GM11168 (cell line): ENCODE data around the gene ART4.

Source experiments
- in situ Hi-C: fragments of 300-500 bp; cut with MboI; formaldehyde crosslinking; loops from one replicate; pipeline ENCODE4 v1.12.0; 2022; ENCODE audit warnings: low sequenced_read_pairs; ENCODE audit not compliant: unreplicated experiment

Gene ART4

GRCh38 chr12:14824012-14824634 lies 19.2 kb downstream of the ART4 start:
- in situ Hi-C loops: no loop called here

- in situ Hi-C loops: no loop called here
These were observed 29.3 kb downstream of the ART4 start, which contains the start of gene SMCO3 for GRCh38 chr12:14814014-14814413. SMCO3 (minus strand) TSS chr12:14814182; CDS start chr12:14806680, 7,502 bp downstream.

GRCh38 chr12:14811486-14811885 lies 31.8 kb downstream of the ART4 start:
- in situ Hi-C loops: no loop called here

- in situ Hi-C loops: no loop called here
These were observed 32.3 kb downstream of the ART4 start for GRCh38 chr12:14810953-14811483.

- in situ Hi-C loops: no loop called here
These were observed 33.0 kb downstream of the ART4 start for GRCh38 chr12:14810167-14810952.

GRCh38 chr12:14803830-14804160 lies 39.5 kb downstream of the ART4 start:
- in situ Hi-C loops: no loop called here

- in situ Hi-C loops: no loop called here
These were observed 40.1 kb downstream of the ART4 start, which contains the start of the genes C12orf60 and WBP11 for GRCh38 chr12:14803011-14803829. C12orf60 (plus strand) TSS chr12:14803670; CDS start chr12:14822936, 19,266 bp downstream. WBP11 (minus strand) TSS chr12:14803478; CDS start chr12:14801383, 2,095 bp downstream.

GRCh38 chr12:14802721-14803010 lies 40.7 kb downstream of the ART4 start:
- in situ Hi-C loops: no loop called here

GRCh38 chr12:14802247-14802646 lies 41.1 kb downstream of the ART4 start:
- in situ Hi-C loops: no loop called here

- in situ Hi-C loops: no loop called here
These were observed 48.3 kb downstream of the ART4 start for GRCh38 chr12:14795028-14795448.

GRCh38 chr12:14785568-14785967 lies 57.8 kb downstream of the ART4 start:
- in situ Hi-C loops: no loop called here

GRCh38 chr12:14784471-14784870 lies 58.9 kb downstream of the ART4 start:
- in situ Hi-C loops: no loop called here

- in situ Hi-C loops: no loop called here
These were observed 60.6 kb downstream of the ART4 start for GRCh38 chr12:14782756-14783155.

GRCh38 chr12:14781563-14781962 lies 61.8 kb downstream of the ART4 start:
- in situ Hi-C loops: no loop called here

- in situ Hi-C loops: no loop called here
These were observed 62.5 kb downstream of the ART4 start for GRCh38 chr12:14780859-14781258.

GRCh38 chr12:14779834-14780233 lies 63.5 kb downstream of the ART4 start:
- in situ Hi-C loops: no loop called here

- in situ Hi-C loops: no loop called here
These were observed 66.1 kb downstream of the ART4 start for GRCh38 chr12:14777271-14777670.

- in situ Hi-C loops: no loop called here
These were observed 66.9 kb downstream of the ART4 start for GRCh38 chr12:14776236-14776961.

- in situ Hi-C loops: no loop called here
These were observed 67.7 kb downstream of the ART4 start for GRCh38 chr12:14775636-14775980.
